Stimulated activated memory B cell treated with anti-CD40 and anti-IgM and Interleukin-4, amounts not matched to agents 10 μg/mL and 1 μg/mL and 100 μg/mL, for 72 hours (primary cell): ENCODE data around the gene CALCOCO2.

Experiments used
- ATAC-seq: fragments of 150-1000 bp; cut with Tn5 transposase; 2 replicates; pipeline ENCODE4 v1.10.0; 2021
- H3K27ac Mint-ChIP-seq: one replicate; pipeline ENCODE4 v1.8.0; 2022; ENCODE audit warnings: mild to moderate bottlenecking, mixed read lengths
- H3K27me3 Mint-ChIP-seq: one replicate; pipeline ENCODE4 v1.8.0; 2022; ENCODE audit warnings: mixed read lengths
- H3K36me3 Mint-ChIP-seq: one replicate; pipeline ENCODE4 v1.8.0; 2022; ENCODE audit warnings: mixed read lengths
- H3K4me1 Mint-ChIP-seq: one replicate; pipeline ENCODE4 v1.8.0; 2022; ENCODE audit warnings: mixed read lengths
- H3K4me3 Mint-ChIP-seq: one replicate; pipeline ENCODE4 v1.8.0; 2022; ENCODE audit warnings: mild to moderate bottlenecking, moderate library complexity, mixed read lengths
- H3K9me3 Mint-ChIP-seq: one replicate; pipeline ENCODE4 v1.8.0; 2022; ENCODE audit warnings: mixed read lengths

The CALCOCO2 gene

DNA sequence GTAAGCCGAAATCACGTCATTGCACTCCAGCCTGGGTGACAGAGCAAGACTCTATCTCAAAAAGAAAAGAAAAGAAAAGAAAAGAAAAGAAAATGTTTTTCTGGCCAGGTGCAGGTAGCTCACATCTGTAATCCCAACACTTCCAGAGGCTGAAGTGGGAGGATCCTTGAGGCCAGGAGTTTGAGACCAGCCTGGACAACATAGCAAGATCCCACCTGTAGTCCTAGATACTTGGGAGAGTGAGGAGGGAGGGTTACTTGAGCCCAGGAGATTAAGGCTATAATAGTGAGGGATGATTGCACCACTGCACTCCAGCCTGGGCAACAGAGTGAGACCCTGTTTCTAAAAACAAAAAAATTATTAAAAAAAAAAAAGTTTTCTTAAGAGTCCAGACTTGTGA is 59.3 kb downstream of the CALCOCO2 start:
- peaks cover 4% of the 10 kb centered on the region for H3K36me3 Mint-ChIP-seq
- H3K9me3 Mint-ChIP-seq, result no peaks in the 10 kb centered on the region
- no peak overlapping the region for H3K27ac Mint-ChIP-seq
- ATAC-seq, result no peak
- peaks cover 12% of the 10 kb centered on the region for H3K4me1 Mint-ChIP-seq
- H3K4me3 Mint-ChIP-seq, result no peak overlapping the region
- H3K27me3 Mint-ChIP-seq, result no peaks in the 10 kb centered on the region

DNA sequence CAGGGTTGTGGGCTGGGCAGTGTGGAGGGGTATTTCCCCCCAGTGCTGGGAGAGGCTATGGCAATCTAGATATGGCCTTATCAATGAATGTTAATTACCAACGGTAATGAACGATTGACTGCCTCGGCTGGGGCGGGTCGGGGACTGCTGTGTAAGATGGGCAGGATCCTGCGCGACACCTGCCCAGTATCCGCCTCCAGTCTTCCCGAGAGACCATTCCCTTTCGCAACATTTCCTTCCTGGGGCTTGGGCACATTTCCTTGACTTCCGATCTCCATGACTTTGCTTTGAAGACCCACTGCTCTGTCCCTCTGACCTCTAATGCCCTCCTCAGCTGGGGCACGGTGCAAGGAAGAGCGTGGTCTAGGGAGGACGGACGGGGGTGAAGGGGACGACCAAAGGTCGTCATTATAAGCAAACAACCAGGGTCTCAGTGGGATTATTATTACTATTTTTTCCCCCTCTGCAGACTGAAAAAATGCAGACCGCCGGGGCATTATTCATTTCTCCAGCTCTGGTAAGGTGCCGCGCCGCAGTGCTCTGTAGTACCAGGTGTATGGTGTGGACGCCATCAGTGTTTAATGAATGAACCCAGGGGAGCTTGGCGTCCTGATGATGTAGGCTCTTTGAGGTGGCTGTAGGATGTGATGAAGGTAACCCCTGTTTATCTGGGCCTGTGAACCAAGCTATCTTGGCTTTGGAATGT is 62.3 kb downstream of the CALCOCO2 start:
- Mint-ChIP-seq H3K36me3 (peaks cover 22% of the 10 kb centered on the region), H3K27me3 (no peaks in the 10 kb centered on the region), H3K4me1 (peaks cover 19% of the 10 kb centered on the region), H3K9me3 (no peaks in the 10 kb centered on the region), H3K4me3 (peak overlapping the region; percentile 89), H3K27ac (peak overlapping the region; percentile 80)
- no peak for ATAC-seq

DNA sequence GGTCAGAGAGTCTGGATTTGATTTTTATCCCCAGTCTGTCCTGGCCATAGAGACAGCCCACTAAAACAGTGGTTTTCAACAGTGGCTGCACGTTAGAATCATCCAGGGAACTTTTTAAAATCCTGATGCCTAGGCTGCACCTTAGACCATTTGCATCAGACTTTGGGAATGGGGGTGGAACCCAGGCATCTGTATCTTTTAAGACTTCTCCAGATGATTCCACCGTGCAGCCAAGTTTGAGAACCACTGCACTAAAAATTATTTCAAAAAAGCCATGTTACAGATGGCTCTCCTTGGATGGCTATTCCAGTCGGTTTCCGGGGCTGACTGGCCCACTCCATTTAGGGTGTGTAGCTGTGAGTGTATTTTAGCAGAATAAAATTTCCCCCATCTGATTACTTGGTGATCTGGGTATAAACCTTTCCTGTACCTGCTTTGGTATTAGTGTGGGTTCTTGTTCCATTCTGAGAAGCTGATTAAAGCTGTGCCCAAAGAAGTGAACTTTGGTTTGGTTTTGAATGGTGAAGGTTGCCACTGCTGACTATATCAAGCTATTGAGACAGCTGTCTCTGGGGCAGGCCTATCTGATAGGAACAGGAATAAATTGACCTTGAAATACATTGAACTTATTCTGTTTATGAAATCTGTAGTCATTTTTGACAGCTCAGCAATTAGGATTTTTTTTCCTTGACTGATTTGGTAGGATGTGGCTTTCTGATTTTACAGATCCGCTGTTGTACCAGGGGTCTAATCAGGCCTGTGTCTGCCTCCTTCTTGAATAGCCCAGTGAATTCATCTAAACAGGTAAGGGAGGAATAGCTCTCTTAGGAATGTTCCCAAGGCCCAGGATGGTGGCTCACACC is 63.0 kb downstream of the CALCOCO2 start:
- ATAC-seq, result no peak
- Mint-ChIP-seq H3K27ac (peak overlapping the region; percentile 80), H3K4me1 (peaks cover 19% of the 10 kb centered on the region), H3K27me3 (no peaks in the 10 kb centered on the region), H3K4me3 (peak overlapping the region; percentile 89), H3K36me3 (peaks cover 26% of the 10 kb centered on the region), H3K9me3 (no peaks in the 10 kb centered on the region)

GRCh38 chr17:48894886-48895285 is 64.1 kb downstream of the CALCOCO2 start:
- Mint-ChIP-seq H3K27ac (no peak overlapping the region), H3K27me3 (no peaks in the 10 kb centered on the region), H3K4me1 (peaks cover 19% of the 10 kb centered on the region), H3K36me3 (peaks cover 26% of the 10 kb centered on the region), H3K4me3 (no peak overlapping the region), H3K9me3 (no peaks in the 10 kb centered on the region)
- no peak for ATAC-seq

DNA sequence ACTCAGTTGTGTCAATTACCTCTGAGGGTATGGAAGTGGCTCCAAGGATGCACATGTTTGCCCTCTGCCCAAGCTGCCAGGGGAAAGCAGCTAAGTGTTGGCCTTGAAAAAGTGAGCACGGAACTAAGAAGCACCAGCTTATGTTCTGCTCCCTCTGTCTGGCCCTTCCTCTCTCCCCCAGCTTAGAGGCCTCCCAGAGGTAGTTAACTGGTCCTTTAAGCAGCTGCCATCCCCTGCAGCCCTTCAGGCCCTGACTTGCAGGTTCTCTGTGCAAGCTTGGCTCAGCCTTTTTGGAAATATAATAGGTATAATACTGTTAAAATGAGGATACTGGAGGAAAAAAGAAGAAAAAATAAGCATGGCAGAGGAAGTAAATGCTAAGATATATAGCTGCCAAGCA is 70.4 kb downstream of the CALCOCO2 start:
- Mint-ChIP-seq H3K27ac (no peak overlapping the region), H3K9me3 (no peaks in the 10 kb centered on the region), H3K27me3 (no peaks in the 10 kb centered on the region), H3K4me1 (no peaks in the 10 kb centered on the region), H3K36me3 (peaks cover 13% of the 10 kb centered on the region), H3K4me3 (no peak overlapping the region)
- no peak for ATAC-seq

- no peak overlapping the region for H3K4me3 Mint-ChIP-seq
- no peak for ATAC-seq
- peaks cover under 1% of the 10 kb centered on the region for H3K36me3 Mint-ChIP-seq
- H3K27me3 Mint-ChIP-seq, result no peaks in the 10 kb centered on the region
- H3K27ac Mint-ChIP-seq, result no peak overlapping the region
- H3K9me3 Mint-ChIP-seq, result no peaks in the 10 kb centered on the region
- H3K4me1 Mint-ChIP-seq, result peaks cover 10% of the 10 kb centered on the region
These were observed 72.6 kb downstream of the CALCOCO2 start for GRCh38 chr17:48903401-48903800.

GRCh38 chr17:48904428-48904827 is 73.6 kb downstream of the CALCOCO2 start:
- Mint-ChIP-seq H3K36me3 (peaks cover 6% of the 10 kb centered on the region), H3K4me1 (peaks cover 16% of the 10 kb centered on the region), H3K4me3 (no peak overlapping the region), H3K9me3 (no peaks in the 10 kb centered on the region), H3K27ac (no peak overlapping the region), H3K27me3 (no peaks in the 10 kb centered on the region)
- no peak for ATAC-seq

DNA sequence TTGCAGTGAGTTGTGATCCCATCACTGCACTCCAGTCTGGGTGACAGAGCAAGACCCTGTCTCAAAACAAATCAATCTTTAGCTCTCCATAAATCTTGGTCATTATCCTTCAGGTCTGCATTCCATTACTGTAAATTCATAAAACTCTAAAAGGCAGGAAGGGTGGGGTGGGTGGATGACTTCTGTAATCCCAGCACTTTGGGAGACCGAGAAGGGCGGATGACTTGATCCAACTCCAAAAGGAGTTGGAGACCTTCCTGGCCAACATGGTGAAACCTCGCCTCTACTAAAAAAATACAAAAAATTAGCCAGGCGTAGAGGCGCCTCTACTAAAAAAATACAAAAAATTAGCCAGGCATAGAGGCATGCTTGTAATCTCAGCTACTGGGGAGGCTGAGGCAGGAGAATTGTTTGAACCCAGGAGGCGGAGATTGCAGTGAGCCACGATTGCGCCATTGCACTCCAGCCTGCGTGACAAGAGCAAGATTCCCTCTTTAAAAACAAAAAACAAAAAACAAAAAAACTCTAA is 75.2 kb downstream of the CALCOCO2 start:
- Mint-ChIP-seq H3K9me3 (no peaks in the 10 kb centered on the region), H3K4me1 (peaks cover 32% of the 10 kb centered on the region), H3K27me3 (no peaks in the 10 kb centered on the region), H3K27ac (no peak overlapping the region), H3K36me3 (peaks cover 21% of the 10 kb centered on the region), H3K4me3 (no peak overlapping the region)
- ATAC-seq, result no peak

- peak overlapping the region; percentile 87 for H3K4me3 Mint-ChIP-seq
- H3K36me3 Mint-ChIP-seq, result peaks cover 35% of the 10 kb centered on the region
- H3K27me3 Mint-ChIP-seq, result no peaks in the 10 kb centered on the region
- H3K4me1 Mint-ChIP-seq, result peaks cover 48% of the 10 kb centered on the region
- H3K27ac Mint-ChIP-seq, result peak overlapping the region; percentile 94
- H3K9me3 Mint-ChIP-seq, result no peaks in the 10 kb centered on the region
- ATAC-seq, result no peak
These were observed 76.8 kb downstream of the CALCOCO2 start for GRCh38 chr17:48907713-48908046.

DNA sequence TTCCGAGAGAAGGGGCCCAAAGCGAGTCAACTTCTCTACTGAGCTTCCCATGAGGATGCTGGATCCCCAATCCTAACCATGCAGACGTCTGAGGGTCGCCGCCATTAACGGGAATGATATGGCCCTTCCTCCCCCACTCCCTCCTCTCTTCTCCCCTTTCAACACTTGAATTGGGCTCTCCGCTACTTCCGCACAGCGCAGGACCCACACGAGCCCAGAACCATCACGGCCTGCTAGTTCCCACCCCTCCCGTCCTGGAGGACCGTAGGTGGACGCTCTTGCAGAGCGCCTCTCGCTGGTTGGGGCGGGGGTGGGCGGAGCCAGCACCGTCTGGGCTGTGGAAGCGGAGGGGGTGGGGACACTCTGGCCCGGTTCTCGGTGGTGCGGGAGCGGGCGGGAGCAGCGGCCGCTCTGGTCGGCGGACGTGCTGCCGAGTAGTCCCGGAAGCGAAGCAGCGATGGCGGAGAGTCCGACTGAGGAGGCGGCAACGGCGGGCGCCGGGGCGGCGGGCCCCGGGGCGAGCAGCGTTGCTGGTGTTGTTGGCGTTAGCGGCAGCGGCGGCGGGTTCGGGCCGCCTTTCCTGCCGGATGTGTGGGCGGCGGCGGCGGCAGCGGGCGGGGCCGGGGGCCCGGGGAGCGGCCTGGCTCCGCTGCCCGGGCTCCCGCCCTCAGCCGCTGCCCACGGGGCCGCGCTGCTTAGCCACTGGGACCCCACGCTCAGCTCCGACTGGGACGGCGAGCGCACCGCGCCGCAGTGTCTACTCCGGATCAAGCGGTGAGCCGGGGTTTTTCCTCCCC is 77.4 kb downstream of the CALCOCO2 start, which contains the start of gene UBE2Z:
Gene UBE2Z, plus strand, starts transcription at position 361 of the 797 bp plus-strand sequence. Its CDS starts 97 bp downstream, at position 458.
- Mint-ChIP-seq H3K27ac (peak within 1 kb of the TSS; percentile 94), H3K4me1 (peaks cover 50% of the 10 kb centered on the region), H3K27me3 (no peaks in the 10 kb centered on the region), H3K4me3 (peak within 1 kb of the TSS; percentile 93), H3K9me3 (no peaks in the 10 kb centered on the region), H3K36me3 (peaks cover 40% of the 10 kb centered on the region)
- ATAC-seq, result peak; percentile 95

GRCh38 chr17:48908853-48909394 is 78.1 kb downstream of the CALCOCO2 start:
- Mint-ChIP-seq H3K27me3 (no peaks in the 10 kb centered on the region), H3K36me3 (peaks cover 47% of the 10 kb centered on the region)
- peak; percentile 80 for ATAC-seq

DNA sequence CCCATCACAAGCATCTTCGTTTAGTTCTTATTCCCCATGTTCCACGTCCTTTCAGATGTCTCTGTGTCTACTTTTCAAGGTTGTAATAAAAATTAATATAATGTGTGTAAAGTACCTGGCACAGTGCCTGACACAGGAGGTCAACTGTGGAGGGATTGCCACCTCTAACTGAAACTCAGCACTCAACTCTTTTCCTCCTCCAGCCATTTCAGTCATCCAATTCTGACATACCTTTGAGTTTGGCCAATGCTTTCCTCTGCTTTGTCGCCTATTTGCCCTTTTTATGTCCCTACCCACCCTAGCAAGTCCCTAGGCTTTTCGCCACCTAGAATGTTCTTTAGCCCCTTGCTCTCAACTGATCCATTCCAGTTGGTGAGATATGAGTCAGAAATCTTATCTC is 78.9 kb downstream of the CALCOCO2 start:
- H3K27ac Mint-ChIP-seq, result peak overlapping the region; percentile 94
- peaks cover 66% of the 10 kb centered on the region for H3K4me1 Mint-ChIP-seq
- peak overlapping the region; percentile 93 for H3K4me3 Mint-ChIP-seq
- no peak for ATAC-seq
- peaks cover 54% of the 10 kb centered on the region for H3K36me3 Mint-ChIP-seq
- no peaks in the 10 kb centered on the region for H3K9me3 Mint-ChIP-seq
- H3K27me3 Mint-ChIP-seq, result no peaks in the 10 kb centered on the region

More at GRCh38 chr17:48908853-48909394, 78.1 kb downstream of the CALCOCO2 start:
- H3K9me3 Mint-ChIP-seq, result no peaks in the 10 kb centered on the region
- H3K4me1 Mint-ChIP-seq, result peaks cover 57% of the 10 kb centered on the region
- peak overlapping the region; percentile 94 for H3K27ac Mint-ChIP-seq
- H3K4me3 Mint-ChIP-seq, result peak overlapping the region; percentile 93

- Mint-ChIP-seq H3K27me3 (no peaks in the 10 kb centered on the region), H3K4me3 (peak overlapping the region; percentile 93), H3K27ac (peak overlapping the region; percentile 94), H3K36me3 (peaks cover 54% of the 10 kb centered on the region), H3K4me1 (peaks cover 72% of the 10 kb centered on the region), H3K9me3 (no peaks in the 10 kb centered on the region)
- ATAC-seq, result no peak
These were observed 79.5 kb downstream of the CALCOCO2 start for GRCh38 chr17:48910370-48910769.

DNA sequence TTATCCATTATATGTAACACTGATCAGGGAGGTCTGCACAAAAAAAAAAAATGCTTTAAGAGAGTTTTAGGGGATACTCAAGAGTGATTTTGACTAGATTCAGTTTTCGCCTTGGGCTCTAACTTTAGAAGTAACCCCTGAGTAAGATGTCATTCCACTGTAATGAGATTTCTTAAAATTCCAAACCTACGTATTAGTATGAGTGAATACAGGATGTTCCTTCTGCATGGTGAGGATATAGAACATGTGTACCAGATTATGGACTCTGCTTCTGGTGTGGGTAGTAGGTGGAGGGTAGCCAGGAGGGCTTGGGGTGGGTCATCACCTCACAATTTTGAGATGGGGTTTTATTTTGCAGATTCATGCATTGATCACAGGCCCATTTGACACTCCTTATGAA is 81.6 kb downstream of the CALCOCO2 start:
- peaks cover 68% of the 10 kb centered on the region for H3K36me3 Mint-ChIP-seq
- H3K9me3 Mint-ChIP-seq, result no peaks in the 10 kb centered on the region
- H3K27ac Mint-ChIP-seq, result peak overlapping the region; percentile 94

More for the DNA sequence above, 81.6 kb downstream of the CALCOCO2 start:
- Mint-ChIP-seq H3K4me1 (peaks cover 87% of the 10 kb centered on the region), H3K27me3 (no peaks in the 10 kb centered on the region), H3K4me3 (peak overlapping the region; percentile 1)
- no peak for ATAC-seq
